GM12801 (cell line): Measurements from ENCODE around the gene SLC35A4.

Experiments
- TF ChIP-seq, protein P1 (sequence below): IDR thresholded peaks from one replicate; pipeline ENCODE4 v1.5.1; 2011; ENCODE audit warnings: control low read depth; ENCODE audit not compliant: insufficient read length; ENCODE audit errors: extremely low read depth

The SLC35A4 gene, protein sequence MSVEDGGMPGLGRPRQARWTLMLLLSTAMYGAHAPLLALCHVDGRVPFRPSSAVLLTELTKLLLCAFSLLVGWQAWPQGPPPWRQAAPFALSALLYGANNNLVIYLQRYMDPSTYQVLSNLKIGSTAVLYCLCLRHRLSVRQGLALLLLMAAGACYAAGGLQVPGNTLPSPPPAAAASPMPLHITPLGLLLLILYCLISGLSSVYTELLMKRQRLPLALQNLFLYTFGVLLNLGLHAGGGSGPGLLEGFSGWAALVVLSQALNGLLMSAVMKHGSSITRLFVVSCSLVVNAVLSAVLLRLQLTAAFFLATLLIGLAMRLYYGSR

DNA sequence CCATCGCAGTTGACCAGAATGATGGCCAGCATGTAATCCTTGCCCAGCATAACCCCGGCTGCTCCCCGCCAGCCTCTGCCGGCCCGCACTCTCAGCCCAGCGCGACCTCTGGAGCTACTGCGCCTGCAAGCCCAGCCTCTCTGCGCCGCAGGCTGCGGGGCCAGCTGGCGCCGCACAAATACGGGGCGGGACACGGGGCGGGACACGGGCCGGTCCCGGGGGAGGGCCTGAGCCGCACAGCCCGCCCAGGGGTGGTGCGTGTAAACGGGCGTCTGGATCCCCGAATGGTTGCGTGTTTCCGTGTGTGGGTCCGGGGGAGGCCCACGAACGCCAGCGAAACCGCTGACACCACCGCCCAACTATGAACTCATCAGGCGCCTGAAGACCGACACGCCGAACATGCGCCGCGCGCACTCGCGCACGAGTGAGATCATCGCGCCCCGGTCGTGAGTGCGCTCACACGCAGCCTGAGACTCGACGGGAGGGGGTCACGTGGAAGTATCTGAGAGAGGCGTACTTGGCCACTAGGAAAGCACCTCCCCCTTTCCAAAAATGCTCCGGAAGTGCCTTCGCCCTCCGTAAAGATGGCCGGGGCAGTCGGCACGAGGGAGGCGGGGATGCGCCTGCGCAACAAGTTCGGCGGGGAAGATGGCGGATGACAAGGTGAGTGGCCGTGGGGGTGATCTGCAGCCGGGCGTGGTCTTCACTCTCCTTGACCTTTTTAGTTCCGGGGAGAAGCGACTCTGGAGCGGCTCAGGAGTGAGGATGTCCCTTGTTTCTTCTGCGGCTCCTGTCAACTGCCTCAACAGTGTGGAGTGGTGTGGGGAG, at the start of gene SLC35A4, which contains the start of gene APBB3:
Gene SLC35A4 (plus strand): TSS at position 633 of the 828 bp plus-strand sequence. CDS start 2,342 bp downstream, outside the sequence.
Gene APBB3 (minus strand): TSS at position 403 of the 828 bp plus-strand sequence. CDS start 353 bp downstream, at position 50.
- TF ChIP-seq, protein P1, sequence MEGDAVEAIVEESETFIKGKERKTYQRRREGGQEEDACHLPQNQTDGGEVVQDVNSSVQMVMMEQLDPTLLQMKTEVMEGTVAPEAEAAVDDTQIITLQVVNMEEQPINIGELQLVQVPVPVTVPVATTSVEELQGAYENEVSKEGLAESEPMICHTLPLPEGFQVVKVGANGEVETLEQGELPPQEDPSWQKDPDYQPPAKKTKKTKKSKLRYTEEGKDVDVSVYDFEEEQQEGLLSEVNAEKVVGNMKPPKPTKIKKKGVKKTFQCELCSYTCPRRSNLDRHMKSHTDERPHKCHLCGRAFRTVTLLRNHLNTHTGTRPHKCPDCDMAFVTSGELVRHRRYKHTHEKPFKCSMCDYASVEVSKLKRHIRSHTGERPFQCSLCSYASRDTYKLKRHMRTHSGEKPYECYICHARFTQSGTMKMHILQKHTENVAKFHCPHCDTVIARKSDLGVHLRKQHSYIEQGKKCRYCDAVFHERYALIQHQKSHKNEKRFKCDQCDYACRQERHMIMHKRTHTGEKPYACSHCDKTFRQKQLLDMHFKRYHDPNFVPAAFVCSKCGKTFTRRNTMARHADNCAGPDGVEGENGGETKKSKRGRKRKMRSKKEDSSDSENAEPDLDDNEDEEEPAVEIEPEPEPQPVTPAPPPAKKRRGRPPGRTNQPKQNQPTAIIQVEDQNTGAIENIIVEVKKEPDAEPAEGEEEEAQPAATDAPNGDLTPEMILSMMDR: no peak

DNA sequence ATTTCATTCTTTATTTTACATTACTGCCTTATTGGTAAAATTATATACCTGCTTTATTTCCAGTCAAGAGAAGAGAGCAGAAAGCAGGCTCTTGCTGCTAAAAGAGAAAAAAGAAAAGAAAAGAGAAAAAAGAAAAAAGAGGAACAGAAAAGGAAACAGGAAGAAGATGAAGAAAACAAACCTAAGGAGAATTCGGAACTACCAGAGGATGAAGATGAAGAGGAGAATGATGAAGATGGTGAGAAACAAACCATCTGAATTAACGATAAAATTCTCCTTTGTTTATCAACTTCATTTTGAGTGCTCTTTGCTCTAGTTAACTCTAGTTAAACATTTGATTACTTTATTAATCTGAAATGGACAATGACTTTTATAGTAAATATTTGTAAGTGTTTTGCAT, 40.6 kb upstream of the SLC35A4 start:
- TF ChIP-seq, protein P1: no peak

DNA sequence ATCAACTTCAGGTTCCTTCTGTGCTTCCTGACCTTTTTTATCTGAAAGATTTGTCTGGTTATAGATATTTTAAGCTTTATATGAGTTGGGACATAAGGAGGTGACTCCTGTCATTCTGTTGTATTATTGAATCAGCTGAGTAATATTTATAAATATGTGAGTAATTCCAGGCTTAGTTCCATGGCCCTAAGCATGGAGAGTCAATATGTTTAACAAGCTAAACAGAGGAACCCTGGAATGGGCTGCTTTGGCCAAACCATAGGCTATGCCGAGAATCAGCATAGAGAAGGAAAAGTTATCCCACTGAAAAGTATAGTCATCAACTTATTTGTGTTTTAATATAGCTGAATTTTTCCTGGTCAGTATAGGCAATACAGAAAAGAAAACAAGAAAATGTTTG, 24.4 kb upstream of the SLC35A4 start:
- TF ChIP-seq, protein P1: no peak

DNA sequence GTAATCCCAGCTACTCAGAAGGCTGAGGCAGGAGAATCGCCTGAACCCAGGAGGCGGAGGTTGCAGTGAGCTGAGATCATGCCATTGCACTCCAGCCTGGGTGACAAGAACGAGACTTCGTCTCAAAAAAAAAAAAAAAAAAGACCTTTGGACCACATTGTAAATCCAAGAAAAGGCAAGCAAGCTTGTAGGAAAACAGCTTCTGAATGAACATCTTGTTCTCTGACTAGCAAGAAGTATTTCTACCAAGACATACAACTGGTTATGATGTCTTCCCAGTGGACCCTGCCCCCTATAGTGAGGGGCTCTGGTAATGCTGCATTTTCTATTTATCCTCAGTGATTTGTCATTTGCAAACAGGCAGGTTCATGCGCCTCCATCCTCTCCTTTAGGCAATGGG, 21.7 kb upstream of the SLC35A4 start:
- TF ChIP-seq, protein P1: no peak

DNA sequence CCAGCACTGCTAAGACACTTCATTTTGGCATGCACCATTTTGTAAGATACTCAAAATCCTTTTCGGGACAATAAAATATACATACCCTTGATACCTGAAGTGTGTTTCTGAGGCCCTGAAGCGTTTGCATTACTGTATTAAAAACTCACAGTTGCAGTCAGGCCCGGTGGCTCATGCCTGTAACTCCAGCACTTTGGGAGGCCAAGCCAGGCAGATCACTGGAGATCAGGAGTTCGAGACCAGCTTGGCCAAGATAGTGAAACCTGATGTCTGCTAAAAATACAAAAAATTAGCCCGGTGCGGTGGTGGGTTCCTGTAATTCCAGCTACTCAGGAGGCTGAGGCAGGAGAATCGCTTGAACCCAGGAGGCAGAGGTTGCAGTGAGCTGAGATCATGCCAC, 19.6 kb upstream of the SLC35A4 start:
- TF ChIP-seq, protein P1: no peak

DNA sequence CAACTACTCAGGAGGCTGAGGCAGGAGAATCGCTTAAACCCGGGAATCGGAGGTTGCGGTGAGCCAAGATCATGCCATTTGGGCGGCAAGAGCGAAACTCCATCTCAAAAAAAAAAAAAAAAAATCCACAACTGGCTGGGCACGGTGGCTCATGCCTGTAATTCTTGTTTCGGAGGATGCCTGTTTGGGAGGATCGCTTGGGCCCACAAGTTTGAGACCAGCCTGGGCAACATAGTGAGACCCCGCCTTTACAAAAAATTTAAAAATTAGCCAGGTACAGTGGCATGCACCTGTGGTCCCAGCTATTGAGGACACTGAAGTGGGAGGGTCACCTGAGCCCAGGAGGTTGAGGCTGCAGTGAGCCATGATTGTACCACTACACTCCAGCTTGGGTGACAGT, 19.0 kb upstream of the SLC35A4 start:
- TF ChIP-seq, protein P1: no peak

DNA sequence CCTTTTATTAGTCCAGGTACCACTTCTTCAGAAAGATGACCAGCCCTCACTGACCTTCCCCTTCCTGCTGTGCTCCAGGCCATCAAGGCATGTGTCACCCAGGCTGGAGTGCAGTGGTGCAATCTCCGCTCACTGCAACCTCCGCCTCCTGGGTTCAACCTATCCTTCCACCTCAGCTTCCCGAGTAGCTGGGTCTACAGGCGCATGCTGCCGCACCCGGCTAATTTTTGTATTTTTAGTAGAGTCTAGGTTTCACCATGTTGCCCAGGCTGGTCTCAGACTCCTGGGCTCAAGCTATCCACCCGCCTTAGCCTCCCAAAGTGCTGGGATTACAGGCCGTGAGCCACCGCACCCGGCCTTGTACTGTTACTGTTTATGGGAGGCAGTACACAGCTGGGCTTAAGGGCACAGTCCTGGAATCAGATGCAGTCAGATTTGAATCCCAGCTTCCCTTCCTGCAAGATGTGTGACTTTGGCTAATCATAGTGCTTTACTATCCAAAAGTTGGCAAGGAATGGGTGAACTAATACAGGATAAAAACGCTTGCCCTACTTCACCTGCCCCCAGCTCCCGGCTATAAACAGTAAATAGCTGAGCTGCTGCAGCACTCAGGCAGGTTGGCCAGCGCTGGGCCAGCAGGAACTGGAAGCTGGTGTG, 17.6 kb upstream of the SLC35A4 start:
- TF ChIP-seq, protein P1: no peak
